WTC11 (cell line): Measurements from ENCODE around the gene THOC1. TPM values are rescaled to one million over a fixed set of nuclear protein-coding genes. Genes with fewer than 3 reads are reported as not detected.

Experiments
- ATAC-seq: fragments of 200-7000 bp; cut with Tn5 transposase; 2 replicates; pipeline ENCODE4 v1.10.0; 2021; ENCODE audit warnings: mild to moderate bottlenecking, moderate library complexity
- CTCF ChIA-PET: fragments of 300-600 bp; sonication (Branson Sonifier 250); formaldehyde crosslinking; loops from one replicate; lab custom pipeline; 2021; ENCODE audit warnings: antibody characterized with exemption; lab: Charles Lee
- POLR2A ChIA-PET: fragments of 350-600 bp; sonication (Branson Sonifier 250); formaldehyde crosslinking; loops from one replicate; lab custom pipeline; 2021; ENCODE audit warnings: antibody characterized with exemption; lab: Charles Lee
- DNase-seq: peaks from one replicate; pipeline ENCODE4 v3.0.0; 2021; ENCODE audit warnings: low spot score
- H3K27ac Mint-ChIP-seq: 2 replicates; pipeline ENCODE4 v1.8.0; 2021; ENCODE audit warnings: mixed read lengths
- H3K27me3 Mint-ChIP-seq: 2 replicates; pipeline ENCODE4 v1.8.0; 2021; ENCODE audit warnings: low read depth, mild to moderate bottlenecking, moderate library complexity, mixed read lengths
- H3K36me3 Mint-ChIP-seq: 2 replicates; pipeline ENCODE4 v1.8.0; 2021; ENCODE audit warnings: mixed read lengths
- H3K4me1 Mint-ChIP-seq: 2 replicates; pipeline ENCODE4 v1.8.0; 2022; ENCODE audit warnings: mixed read lengths
- H3K4me3 Mint-ChIP-seq: 2 replicates; pipeline ENCODE4 v1.8.0; 2021; ENCODE audit warnings: mild to moderate bottlenecking, moderate library complexity, mixed read lengths
- H3K9me3 Mint-ChIP-seq: 2 replicates; pipeline ENCODE4 v1.8.0; 2021; ENCODE audit warnings: mixed read lengths
- AFF4 ChIP-seq: sonication (generic); formaldehyde crosslinking; IDR thresholded peaks from 2 replicates; pipeline ENCODE4 v1.8.1; 2023; ENCODE audit warnings: mild to moderate bottlenecking, missing genetic modification reagents, borderline replicate concordance
- ARID4B ChIP-seq: sonication (generic); formaldehyde crosslinking; IDR thresholded peaks from 2 replicates; pipeline ENCODE4 v1.8.0; 2023; ENCODE audit warnings: missing genetic modification reagents, mild to moderate bottlenecking, borderline replicate concordance
- CREB1 ChIP-seq: sonication (generic); formaldehyde crosslinking; IDR thresholded peaks from 2 replicates; pipeline ENCODE4 v1.8.0; 2023; ENCODE audit warnings: mild to moderate bottlenecking, missing genetic modification reagents
- CTCF ChIP-seq: fragments of 200-600 bp; IDR thresholded peaks from 2 replicates; pipeline ENCODE4 v1.8.0; 2022; ENCODE audit warnings: antibody characterized with exemption
- ELF4 ChIP-seq: sonication (generic); formaldehyde crosslinking; IDR thresholded peaks from 2 replicates; pipeline ENCODE4 v1.8.1; 2022; ENCODE audit warnings: low read depth, mild to moderate bottlenecking, moderate library complexity, missing genetic modification reagents
- EMX1 ChIP-seq: fragments of 250-450 bp; sonication (Bioruptor Pico); IDR thresholded peaks from 2 replicates; pipeline ENCODE4 v1.8.0; 2021; ENCODE audit warnings: mild to moderate bottlenecking
- ESRRA ChIP-seq: sonication (generic); formaldehyde crosslinking; IDR thresholded peaks from 2 replicates; pipeline ENCODE4 v1.8.1; 2022; ENCODE audit warnings: mild to moderate bottlenecking, missing genetic modification reagents, borderline replicate concordance
- HMGXB4 ChIP-seq: sonication (generic); formaldehyde crosslinking; IDR thresholded peaks from 2 replicates; pipeline ENCODE4 v1.8.1; 2023; ENCODE audit warnings: mild to moderate bottlenecking, moderate library complexity, missing genetic modification reagents
- IRF1 ChIP-seq: sonication (generic); formaldehyde crosslinking; IDR thresholded peaks from 2 replicates; pipeline ENCODE4 v1.8.0; 2023; ENCODE audit warnings: missing genetic modification reagents
- MYBL2 ChIP-seq: sonication (generic); formaldehyde crosslinking; IDR thresholded peaks from 2 replicates; pipeline ENCODE4 v1.8.1; 2023; ENCODE audit warnings: mild to moderate bottlenecking, moderate library complexity, missing genetic modification reagents
- NFYB ChIP-seq: sonication (generic); formaldehyde crosslinking; conservative IDR thresholded peaks from 2 replicates; pipeline ENCODE4 v1.8.0; 2022; ENCODE audit warnings: low read depth, missing genetic modification reagents
- NR2C2 ChIP-seq: sonication (generic); formaldehyde crosslinking; IDR thresholded peaks from 2 replicates; pipeline ENCODE4 v1.8.0; 2022; ENCODE audit warnings: mild to moderate bottlenecking, missing genetic modification reagents
- OVOL2 ChIP-seq: fragments of 250-450 bp; sonication (Bioruptor Pico); IDR thresholded peaks from 2 replicates; pipeline ENCODE4 v1.9.0; 2021; ENCODE audit warnings: mild to moderate bottlenecking, borderline replicate concordance
- PRRX2 ChIP-seq: fragments of 250-450 bp; sonication (Bioruptor Pico); IDR thresholded peaks from 2 replicates; pipeline ENCODE4 v1.8.0; 2021; ENCODE audit warnings: mild to moderate bottlenecking
- RORB ChIP-seq: fragments of 250-450 bp; sonication (Bioruptor Pico); IDR thresholded peaks from 2 replicates; pipeline ENCODE4 v1.9.0; 2021; ENCODE audit warnings: mild to moderate bottlenecking
- SMAD4 ChIP-seq: sonication (generic); formaldehyde crosslinking; IDR thresholded peaks from 2 replicates; pipeline ENCODE4 v1.8.0; 2022; ENCODE audit warnings: mild to moderate bottlenecking, missing genetic modification reagents
- ZNF121 ChIP-seq: sonication (generic); formaldehyde crosslinking; IDR thresholded peaks from 2 replicates; pipeline ENCODE4 v1.8.0; 2023; ENCODE audit warnings: missing genetic modification reagents
- ZNF263 ChIP-seq: sonication (generic); formaldehyde crosslinking; IDR thresholded peaks from 2 replicates; pipeline ENCODE4 v1.8.1; 2022; ENCODE audit warnings: low read depth, mild to moderate bottlenecking, moderate library complexity, missing genetic modification reagents
- ZNF317 ChIP-seq: sonication (generic); formaldehyde crosslinking; IDR thresholded peaks from 2 replicates; pipeline ENCODE4 v1.8.1; 2023; ENCODE audit warnings: low read depth, mild to moderate bottlenecking, moderate library complexity, missing genetic modification reagents, borderline replicate concordance
- ZNF396 ChIP-seq: fragments of 250-450 bp; sonication (Bioruptor Pico); IDR thresholded peaks from 2 replicates; pipeline ENCODE4 v1.8.0; 2021; ENCODE audit warnings: mild to moderate bottlenecking, moderate library complexity, borderline replicate concordance
- ZNF423 ChIP-seq: fragments of 250-450 bp; sonication (Bioruptor Pico); IDR thresholded peaks from 2 replicates; pipeline ENCODE4 v2.1.2; 2022; ENCODE audit warnings: mild to moderate bottlenecking, moderate library complexity
- ZNF512 ChIP-seq: sonication (generic); formaldehyde crosslinking; IDR thresholded peaks from 2 replicates; pipeline ENCODE4 v1.8.1; 2022; ENCODE audit warnings: missing genetic modification reagents, borderline replicate concordance
- total RNA-seq: library from RNA; stranded (reverse); gene quantifications from 3 replicates; pipeline ENCODE4 v1.2.3, GENCODE V29; 2021

THOC1 gene
- total RNA-seq, 1 experiment from 2014 or later = 65.8 TPM

GRCh38 chr18:253121-253520, 14.7 kb downstream of the THOC1 start:
- no peaks in the 10 kb centered on the region for H3K9me3 Mint-ChIP-seq
- CTCF ChIA-PET = no interaction called here
- no peak for DNase-seq
- no peak for ATAC-seq
- peaks cover 78% of the 10 kb centered on the region for H3K36me3 Mint-ChIP-seq
- POLR2A ChIA-PET = no interaction called here
- H3K27ac Mint-ChIP-seq = no peak overlapping the region
- no peaks in the 10 kb centered on the region for H3K4me1 Mint-ChIP-seq
- no peaks in the 10 kb centered on the region for H3K27me3 Mint-ChIP-seq
- H3K4me3 Mint-ChIP-seq = no peak overlapping the region
- TF ChIP-seq ZNF121 (CRISPR knock-in tag) (no peak), OVOL2 (CRISPR knock-in tag) (no peak), RORB (CRISPR knock-in tag) (no peak), CREB1 (no peak), SMAD4 (no peak), ZNF396 (no peak), ZNF512 (CRISPR knock-in tag) (no peak)
- TF ChIP-seq, all 79 proteins: peak for 0

GRCh38 chr18:251572-251971, 16.3 kb downstream of the THOC1 start:
- ATAC-seq (no peak), DNase-seq (no peak)
- H3K27me3 Mint-ChIP-seq = no peaks in the 10 kb centered on the region
- ChIA-PET CTCF (no interaction called here), POLR2A (no interaction called here)
- H3K4me3 Mint-ChIP-seq = no peak overlapping the region
- no peaks in the 10 kb centered on the region for H3K4me1 Mint-ChIP-seq
- H3K27ac Mint-ChIP-seq = no peak overlapping the region
- H3K9me3 Mint-ChIP-seq = no peaks in the 10 kb centered on the region
- H3K36me3 Mint-ChIP-seq = peaks cover 71% of the 10 kb centered on the region
- TF ChIP-seq NFYB (CRISPR knock-in tag) (no peak), IRF1 (CRISPR knock-in tag) (no peak), ARID4B (CRISPR knock-in tag) (no peak), ZNF317 (CRISPR knock-in tag) (no peak), AFF4 (CRISPR knock-in tag) (no peak), ZNF396 (no peak), CTCF (no peak), HMGXB4 (CRISPR knock-in tag) (no peak), ZNF423 (no peak), NR2C2 (CRISPR knock-in tag) (no peak), ZNF263 (CRISPR knock-in tag) (no peak), ELF4 (no peak), ESRRA (CRISPR knock-in tag) (no peak), EMX1 (CRISPR knock-in tag) (no peak), MYBL2 (no peak), PRRX2 (no peak)
